Dedifferentiated amniotic fluid mesenchymal stem cell (primary cell): Measurements from ENCODE around the gene FEZ2.

Source experiments
- DNase-seq: peaks from one replicate; pipeline ENCODE4 v3.0.0-alpha.2; 2016; ENCODE audit errors: extremely low spot score

Gene FEZ2

GRCh38 chr2:36530178-36530982, 67.6 kb downstream of the FEZ2 start:
- DNase-seq = peak; percentile 46

- DNase-seq = no peak
These were observed 69.1 kb downstream of the FEZ2 start for GRCh38 chr2:36528766-36529392.

GRCh38 chr2:36528274-36528673, 69.7 kb downstream of the FEZ2 start:
- DNase-seq = no peak

GRCh38 chr2:36526226-36526625, 71.7 kb downstream of the FEZ2 start:
- no peak for DNase-seq

- no peak for DNase-seq
These were observed 72.7 kb downstream of the FEZ2 start for GRCh38 chr2:36525245-36525644.

- no peak for DNase-seq
These were observed 74.8 kb downstream of the FEZ2 start for GRCh38 chr2:36523153-36523552.

GRCh38 chr2:36520431-36520830, 77.5 kb downstream of the FEZ2 start:
- no peak for DNase-seq

GRCh38 chr2:36516136-36516870, 81.7 kb downstream of the FEZ2 start:
- no peak for DNase-seq

GRCh38 chr2:36515538-36515937, 82.4 kb downstream of the FEZ2 start:
- DNase-seq = no peak

GRCh38 chr2:36513661-36514060, 84.3 kb downstream of the FEZ2 start:
- no peak for DNase-seq

GRCh38 chr2:36512705-36513104, 85.3 kb downstream of the FEZ2 start:
- no peak for DNase-seq

- no peak for DNase-seq
These were observed 85.9 kb downstream of the FEZ2 start for GRCh38 chr2:36511858-36512603.

GRCh38 chr2:36509075-36509474, 88.9 kb downstream of the FEZ2 start:
- no peak for DNase-seq

- DNase-seq = peak; percentile 70
These were observed 90.6 kb downstream of the FEZ2 start for GRCh38 chr2:36507408-36507812.
